Hindlimb muscle (tissue), 1 donor: ENCODE results near the gene PDGFC. TPM values are rescaled to one million over a fixed set of nuclear protein-coding genes. Genes with fewer than 3 reads are reported as not detected.

Experiments
- DNase-seq: peaks from one replicate; pipeline ENCODE4 v3.0.0-alpha.2; 2013
- polyA plus RNA-seq: library from polyadenylated mRNA; unstranded; fragments of 120-200 nt; gene quantifications from one replicate; pipeline ENCODE4 v1.2.1, GENCODE V29; 2013; ENCODE audit not compliant: insufficient read length

Gene PDGFC
- polyA plus RNA-seq, 1 donor: 27.1 TPM

GRCh38 chr4:156734965-156735895, 236.4 kb downstream of the PDGFC start:
- no peak for DNase-seq

GRCh38 chr4:156733582-156733981, 238.0 kb downstream of the PDGFC start:
- DNase-seq: no peak

GRCh38 chr4:156732634-156733033, 239.0 kb downstream of the PDGFC start:
- DNase-seq: no peak

GRCh38 chr4:156729416-156729815, 242.2 kb downstream of the PDGFC start:
- DNase-seq: no peak

GRCh38 chr4:156725257-156725656, 246.3 kb downstream of the PDGFC start:
- DNase-seq: no peak

- no peak for DNase-seq
These were observed 247.5 kb downstream of the PDGFC start for GRCh38 chr4:156723951-156724668.

- DNase-seq: no peak
These were observed 253.4 kb downstream of the PDGFC start for GRCh38 chr4:156718226-156718625.

GRCh38 chr4:156711193-156711590, 260.4 kb downstream of the PDGFC start:
- no peak for DNase-seq

Other genes with a start within 250 kb of the PDGFC start
- gene GLRB, start 104.4 kb upstream of the PDGFC start, polyA plus RNA-seq: 6.5 TPM
- 4.3 TPM for gene GRIA2, start 248.9 kb upstream of the PDGFC start, polyA plus RNA-seq